IMR-90 (cell line): ENCODE data around the gene ST8SIA6. TPM values are rescaled to one million over a fixed set of nuclear protein-coding genes. Genes with fewer than 3 reads are reported as not detected.
A peak's percentile ranks its signal among the peaks of the same experiment; 100 is the strongest.
"Not testable (repeated sequence)": the region's sequence is repeated elsewhere in the genome, so short reads cannot be mapped to it uniquely, and the experiment has no call there.

ENCODE experiments used
- ATAC-seq: fragments of 200-7000 bp; cut with Tn5 transposase; 2 replicates; pipeline ENCODE4 v1.9.1; 2020; ENCODE audit warnings: low read depth, mild to moderate bottlenecking, moderate library complexity
- BruUV-seq: library from RNA; stranded (reverse); fragments of 400-500 nt; replicated peaks from 2 replicates; lab custom pipeline; 2021; lab: Mats Ljungman, UMichigan
- CTCF ChIA-PET: fragments of 300-600 bp; formaldehyde crosslinking; extraction: SDS; loops from one replicate; lab custom pipeline; 2021; ENCODE audit warnings: antibody characterized with exemption; lab: Yijun Ruan, JAX
- POLR2A ChIA-PET: fragments of 300-600 bp; sonication (Branson Sonifier 250); formaldehyde crosslinking; loops from one replicate; lab custom pipeline; 2022; ENCODE audit warnings: antibody characterized with exemption; ENCODE audit not compliant: unreplicated experiment; lab: Charles Lee
- DNase-seq: peaks from one replicate; pipeline ENCODE4 v3.0.0; 2013
- H2AFZ ChIP-seq: replicated peaks from 2 replicates; pipeline ENCODE3; 2013; ENCODE audit warnings: low read length, mild to moderate bottlenecking; ENCODE audit not compliant: poor library complexity
- H2AK5ac ChIP-seq: 2 replicates; pipeline ENCODE4 v1.6.1; 2013; ENCODE audit warnings: low read depth, low read length, inconsistent platforms
- H2AK9ac ChIP-seq: replicated peaks from 2 replicates; pipeline ENCODE3; 2013; ENCODE audit warnings: mild to moderate bottlenecking, low read depth, low read length, moderate library complexity; ENCODE audit not compliant: poor library complexity
- H2BK120ac ChIP-seq: 2 replicates; pipeline ENCODE4 v1.6.1; 2013; ENCODE audit warnings: low read depth, low read length, inconsistent platforms
- H2BK15ac ChIP-seq: 3 replicates; pipeline ENCODE4 v1.6.1; 2013; ENCODE audit warnings: low read depth, low read length, inconsistent platforms
- H2BK20ac ChIP-seq: 2 replicates; pipeline ENCODE4 v1.6.1; 2013; ENCODE audit warnings: low read depth, mild to moderate bottlenecking, inconsistent platforms, low read length, moderate library complexity
- H2BK5ac ChIP-seq: 2 replicates; pipeline ENCODE4 v1.6.1; 2013; ENCODE audit warnings: mild to moderate bottlenecking, low read depth, low read length, inconsistent platforms; ENCODE audit not compliant: poor library complexity, severe bottlenecking
- H3K14ac ChIP-seq: replicated peaks from 2 replicates; pipeline ENCODE4 v1.6.1; 2013; ENCODE audit warnings: low read depth, low read length, inconsistent platforms
- H3K18ac ChIP-seq: 2 replicates; pipeline ENCODE4 v1.6.1; 2013; ENCODE audit warnings: low read depth, low read length, control low read depth
- H3K23ac ChIP-seq: 2 replicates; pipeline ENCODE4 v1.6.1; 2013; ENCODE audit warnings: low read depth, low read length, inconsistent platforms
- H3K27ac ChIP-seq: 2 replicates; pipeline ENCODE4 v1.5.1; 2013; ENCODE audit warnings: mild to moderate bottlenecking, control low read depth, low read length; ENCODE audit not compliant: insufficient read depth
- H3K27me3 ChIP-seq: 2 replicates; pipeline ENCODE4 v1.6.1; 2013; ENCODE audit warnings: low read length; ENCODE audit not compliant: control insufficient read depth, insufficient read depth
- H3K36me3 ChIP-seq: 2 replicates; pipeline ENCODE4 v1.6.1; 2013; ENCODE audit warnings: low read length, mixed read lengths; ENCODE audit not compliant: control insufficient read depth, insufficient read depth
- H3K4ac ChIP-seq: 2 replicates; pipeline ENCODE4 v1.6.1; 2013; ENCODE audit warnings: low read depth, low read length, inconsistent platforms
- H3K4me1 ChIP-seq: 2 replicates; pipeline ENCODE4 v1.6.1; 2013; ENCODE audit warnings: low read length, mixed read lengths; ENCODE audit not compliant: control insufficient read depth, insufficient read depth
- H3K4me2 ChIP-seq: 2 replicates; pipeline ENCODE4 v1.6.1; 2013; ENCODE audit warnings: low read depth, mild to moderate bottlenecking, control low read depth, low read length, moderate library complexity
- H3K4me3 ChIP-seq: 2 replicates; pipeline ENCODE4 v1.5.1; 2013; ENCODE audit warnings: low read depth, mild to moderate bottlenecking, control low read depth, low read length, moderate library complexity; ENCODE audit not compliant: insufficient read depth
- H3K56ac ChIP-seq: 2 replicates; pipeline ENCODE4 v1.6.1; 2013; ENCODE audit warnings: low read length, inconsistent platforms; ENCODE audit not compliant: insufficient read depth; ENCODE audit errors: extremely low read depth
- H3K79me1 ChIP-seq, 2 experiments: 2 replicates each; pipeline ENCODE4 v1.6.1; 2013; ENCODE audit warnings: low read length in 2 of 2, inconsistent platforms in 1 of 2, low read depth in 1 of 2
- H3K9ac ChIP-seq: 2 replicates; pipeline ENCODE4 v1.6.1; 2013; ENCODE audit warnings: low read depth, low read length, control low read depth
- H3K9me1 ChIP-seq: 2 replicates; pipeline ENCODE4 v1.6.1; 2013; ENCODE audit warnings: low read length, inconsistent platforms; ENCODE audit not compliant: insufficient read depth
- H3K9me3 ChIP-seq: 2 replicates; pipeline ENCODE4 v1.6.1; 2013; ENCODE audit warnings: low read length; ENCODE audit not compliant: control insufficient read depth, insufficient read depth
- H4K20me1 ChIP-seq: 2 replicates; pipeline ENCODE4 v1.6.1; 2013; ENCODE audit warnings: low read length, inconsistent platforms; ENCODE audit not compliant: insufficient read depth
- H4K5ac ChIP-seq: 2 replicates; pipeline ENCODE4 v1.6.1; 2013; ENCODE audit warnings: mild to moderate bottlenecking, low read depth, low read length, control low read depth
- H4K8ac ChIP-seq, 2 experiments: 2 replicates each; pipeline ENCODE4 v1.6.1; 2013; ENCODE audit warnings: low read depth in 2 of 2, low read length in 2 of 2, control low read depth in 1 of 2, inconsistent platforms in 1 of 2
- H4K91ac ChIP-seq: 2 replicates; pipeline ENCODE4 v1.6.1; 2013; ENCODE audit warnings: low read depth, low read length, inconsistent platforms; ENCODE audit not compliant: insufficient read depth
- BHLHE40 ChIP-seq: fragments of 150-350 bp; IDR thresholded peaks from 2 replicates; pipeline ENCODE4 v1.6.1; 2016; ENCODE audit warnings: mild to moderate bottlenecking, low read depth, low read length
- MAFK ChIP-seq: IDR thresholded peaks from 2 replicates; pipeline ENCODE4 v1.6.1; 2012; ENCODE audit warnings: low read depth, low read length, improper control_type of control experiment
- POLR2A ChIP-seq: IDR thresholded peaks from 2 replicates; pipeline ENCODE4 v1.6.1; 2012; ENCODE audit warnings: mild to moderate bottlenecking, low read depth, low read length
- RCOR1 ChIP-seq: IDR thresholded peaks from 2 replicates; pipeline ENCODE4 v1.6.1; 2012; ENCODE audit warnings: mild to moderate bottlenecking, low read length, improper control_type of control experiment; ENCODE audit not compliant: insufficient replicate concordance
- WGBS, 2 experiments: methylation state at CpG; one replicate each; pipeline versions ENCODE4 v1.1.5 to v1.1.7; 2013; ENCODE audit warnings: missing lambda C conversion rate in 2 of 2; ENCODE audit not compliant: insufficient read length in 1 of 2; ENCODE audit errors: extremely low coverage in 2 of 2; 5-methylcytosine and 5-hydroxymethylcytosine counted together
- dilution Hi-C: fragments of 300-500 bp; cut with HindIII; formaldehyde crosslinking; loops from one replicate; pipeline ENCODE4 v1.14.3; 2018; ENCODE audit warnings: low sequenced_read_pairs; ENCODE audit not compliant: unreplicated experiment
- in situ Hi-C: fragments of 300-500 bp; cut with MboI; formaldehyde crosslinking; loops from 3 replicates; pipeline ENCODE4 v1.14.3; 2019; ENCODE audit warnings: low sequenced_read_pairs, inconsistent platforms, mixed read lengths
- intact Hi-C: fragments of 100-400 bp; cut with micrococcal nuclease; formaldehyde crosslinking; loops from 2 replicates; pipeline ENCODE4 v1.10.0; 2022
- polyA plus RNA-seq, 3 experiments: library from polyadenylated mRNA; depleted of rRNA; stranded (reverse); fragments of >200 nt; gene quantifications; 2 replicates each; pipeline ENCODE4 v1.2.3, GENCODE V29; 2012; ENCODE audit warnings: low replicate concordance in 1 of 3
- total RNA-seq: library from RNA; depleted of rRNA; stranded (reverse); fragments of >200 nt; gene quantifications from 2 replicates; pipeline ENCODE4 v1.2.3, GENCODE V29; 2012

Gene ST8SIA6
- total and polyA plus RNA-seq, 2 of the 4 experiments (the other 2 are of a cell fraction) = 0.10 to 0.18 TPM

GRCh38 chr10:17326377-17326776, 128.0 kb downstream of the ST8SIA6 start:
- ChIA-PET CTCF (interaction anchor here (0.6 kb wide), 1 partner anchor 1677 kb away, joined by 3 read pairs; no protein-coding TSS in a partner anchor), POLR2A (no interaction called here)
- Histone ChIP-seq H2AK5ac (no peak overlapping the region), H3K4ac (no peak overlapping the region), H3K9me1 (no peaks in the 10 kb centered on the region), H2BK5ac (no peak overlapping the region), H3K4me2 (no peak overlapping the region), H3K79me1 (no peaks in the 10 kb centered on the region), H4K20me1 (no peaks in the 10 kb centered on the region), H4K5ac (no peak overlapping the region), H3K23ac (no peak overlapping the region), H3K36me3 (no peaks in the 10 kb centered on the region), H3K4me3 (no peak overlapping the region), H2AFZ (no peak overlapping the region), H3K4me1 (no peaks in the 10 kb centered on the region), H3K9me3 (no peaks in the 10 kb centered on the region), H3K18ac (no peak overlapping the region), H2BK15ac (no peak overlapping the region), H2AK9ac (no peak overlapping the region), H3K56ac (no peak overlapping the region), H3K9ac (no peak overlapping the region), H2BK120ac (no peak overlapping the region), H3K14ac (no peak overlapping the region), H4K8ac (no peak overlapping the region), H4K91ac (no peak overlapping the region), H3K27me3 (peaks cover 5% of the 10 kb centered on the region; the same call in 1 of the 2 replicates), H3K27ac (no peak overlapping the region), H2BK20ac (no peak overlapping the region)
- intact Hi-C loops (no loop called here), dilution Hi-C loops (no loop called here), in situ Hi-C loops (no loop called here)
- WGBS, 2 experiments = 100% methylated on average over 1 of the region's 4 CpGs; no CpG with 5 or more reads in 1 of the 2 experiments
- no peak for DNase-seq
- ATAC-seq = no peak
- TF ChIP-seq BHLHE40 = no peak
- TF ChIP-seq POLR2A = no peak
- TF ChIP-seq RCOR1 = no peak
- TF ChIP-seq MAFK = peak; percentile 75
- BruUV-seq = no TSS peak

- H3K23ac ChIP-seq, H3K9me3 ChIP-seq, H3K18ac ChIP-seq, H3K4me3 ChIP-seq, H2BK20ac ChIP-seq, H2AFZ ChIP-seq, H3K14ac ChIP-seq, dilution Hi-C loops, H3K9me1 ChIP-seq, H2AK5ac ChIP-seq, H3K4me2 ChIP-seq, BruUV-seq, H4K20me1 ChIP-seq, H3K79me1 ChIP-seq, H2BK120ac ChIP-seq, H2BK15ac ChIP-seq, H3K9ac ChIP-seq, H4K5ac ChIP-seq, POLR2A ChIA-PET, H3K56ac ChIP-seq, in situ Hi-C loops, intact Hi-C loops, H2BK5ac ChIP-seq, DNase-seq, H4K91ac ChIP-seq, ATAC-seq, H4K8ac ChIP-seq, H3K36me3 ChIP-seq, H3K27ac ChIP-seq, H3K4ac ChIP-seq, H3K4me1 ChIP-seq, H2AK9ac ChIP-seq: not testable (repeated sequence)
- CTCF ChIA-PET = interaction anchor here (0.7 kb wide), 1 partner anchor 1208 kb away, joined by 3 read pairs; no protein-coding TSS in a partner anchor
- peaks cover 13% of the 10 kb centered on the region for H3K27me3 ChIP-seq
- no CpG with 5 or more reads among the region's 3 CpGs for WGBS, 2 experiments
Observed at GRCh38 chr10:17321957-17322356, 132.4 kb downstream of the ST8SIA6 start.
